HG03442 (cell line): ENCODE data around the gene MPST.

Experiments
- ATAC-seq: cut with Tn5 transposase; IDR thresholded peaks from one replicate; pipeline ENCODE4 v1.9.1; 2021; ENCODE audit warnings: mild to moderate bottlenecking, moderate library complexity; ENCODE audit not compliant: unreplicated experiment

Gene MPST

GRCh38 chr22:37021710-37022482 lies 2.4 kb downstream of the MPST start:
- no peak for ATAC-seq

DNA sequence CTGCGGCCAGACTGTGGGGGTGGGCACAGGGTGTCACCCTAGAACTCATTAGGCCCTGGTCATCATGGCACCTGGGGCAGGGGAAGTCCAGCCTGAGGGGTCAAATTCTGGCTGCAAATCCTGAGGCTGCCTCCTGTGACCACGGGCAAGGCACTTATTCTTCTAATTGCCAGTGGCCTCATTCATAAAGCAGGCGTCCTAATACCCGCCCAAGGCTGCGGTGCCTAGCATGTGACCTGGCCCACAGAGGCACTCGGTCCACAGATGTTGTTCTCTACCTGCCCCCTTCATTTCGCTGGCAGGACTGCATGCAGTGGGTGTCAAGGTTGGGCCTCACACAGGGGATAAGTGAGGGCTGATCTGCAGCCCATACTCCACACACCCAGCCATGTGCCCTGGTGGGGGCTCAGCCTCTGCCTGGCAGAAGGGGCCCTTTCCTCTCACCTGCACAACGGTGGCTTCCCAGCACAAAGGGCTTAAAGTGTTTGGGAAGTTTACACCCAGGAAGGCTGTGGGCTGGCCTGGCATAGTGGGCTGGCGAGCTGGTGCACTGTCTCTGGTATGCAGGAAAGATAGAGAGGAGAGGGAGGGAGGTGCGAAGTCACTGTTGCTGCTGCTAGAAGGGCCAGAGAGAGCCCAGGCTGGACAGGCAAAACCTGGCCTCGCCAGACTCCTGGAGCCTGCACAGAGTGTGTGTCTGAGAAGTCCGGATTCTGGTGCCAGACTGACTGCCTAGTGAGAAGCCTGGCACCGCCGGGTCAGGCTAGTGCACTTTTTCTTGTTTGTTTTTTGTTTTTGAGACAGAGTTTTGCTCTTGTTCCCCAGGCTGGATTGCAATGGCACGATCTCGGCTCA lies 3.2 kb downstream of the MPST start:
- no peak for ATAC-seq

- no peak for ATAC-seq
Observed at GRCh38 chr22:37023743-37024338, 4.3 kb downstream of the MPST start.

DNA sequence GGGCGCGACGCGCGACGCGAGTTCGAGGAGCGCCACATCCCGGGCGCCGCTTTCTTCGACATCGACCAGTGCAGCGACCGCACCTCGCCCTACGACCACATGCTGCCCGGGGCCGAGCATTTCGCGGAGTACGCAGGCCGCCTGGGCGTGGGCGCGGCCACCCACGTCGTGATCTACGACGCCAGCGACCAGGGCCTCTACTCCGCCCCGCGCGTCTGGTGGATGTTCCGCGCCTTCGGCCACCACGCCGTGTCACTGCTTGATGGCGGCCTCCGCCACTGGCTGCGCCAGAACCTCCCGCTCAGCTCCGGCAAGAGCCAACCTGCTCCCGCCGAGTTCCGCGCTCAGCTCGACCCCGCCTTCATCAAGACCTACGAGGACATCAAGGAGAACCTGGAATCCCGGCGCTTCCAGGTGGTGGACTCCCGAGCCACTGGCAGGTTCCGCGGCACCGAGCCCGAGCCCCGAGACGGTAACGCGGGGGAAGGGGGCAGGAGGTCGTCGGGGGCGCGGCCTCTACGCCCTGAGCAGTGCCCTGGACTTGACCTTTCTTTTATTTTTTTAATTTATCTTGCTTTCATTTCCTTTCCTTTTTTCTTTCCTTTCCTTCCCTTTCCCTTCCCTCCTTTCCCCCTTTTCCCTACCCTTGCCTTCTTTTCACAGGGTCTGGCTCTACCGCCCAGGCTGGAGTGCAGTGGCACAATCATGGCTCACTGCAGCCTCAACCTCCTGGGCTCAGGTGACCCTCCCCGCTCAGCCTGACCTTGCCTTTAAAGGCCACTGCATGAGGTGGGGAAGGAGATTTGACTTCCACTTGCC lies 5.0 kb downstream of the MPST start:
- no peak for ATAC-seq

DNA sequence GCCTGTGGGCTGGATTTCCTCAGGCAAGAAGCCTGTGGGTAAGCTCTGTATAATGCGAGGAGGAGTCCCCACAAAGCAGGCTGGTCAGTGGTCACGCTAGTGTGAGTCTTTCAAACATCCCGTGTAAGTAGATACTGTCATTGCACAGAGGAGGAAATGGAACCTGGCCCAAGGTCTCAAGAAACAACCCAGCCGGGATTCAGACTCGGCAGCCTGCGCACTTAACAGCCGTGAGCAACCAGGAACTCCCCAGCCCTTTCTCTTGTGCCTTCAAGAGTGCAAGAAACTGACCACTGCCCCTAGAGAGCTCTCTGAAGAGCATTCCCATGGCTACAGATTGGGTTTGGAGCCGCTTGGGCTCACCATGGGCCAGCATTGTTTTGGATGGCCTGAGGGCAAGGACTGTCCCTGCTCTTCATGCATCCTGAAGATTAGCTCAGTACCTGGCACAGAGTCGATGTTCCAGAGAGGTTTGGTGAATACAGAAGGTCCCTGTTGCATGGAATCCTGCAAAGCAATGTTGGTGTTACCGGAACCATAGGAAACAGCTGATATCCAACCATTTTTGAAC lies 6.0 kb downstream of the MPST start:
- no peak for ATAC-seq

GRCh38 chr22:37026325-37026724 lies 6.8 kb downstream of the MPST start:
- no peak for ATAC-seq

DNA sequence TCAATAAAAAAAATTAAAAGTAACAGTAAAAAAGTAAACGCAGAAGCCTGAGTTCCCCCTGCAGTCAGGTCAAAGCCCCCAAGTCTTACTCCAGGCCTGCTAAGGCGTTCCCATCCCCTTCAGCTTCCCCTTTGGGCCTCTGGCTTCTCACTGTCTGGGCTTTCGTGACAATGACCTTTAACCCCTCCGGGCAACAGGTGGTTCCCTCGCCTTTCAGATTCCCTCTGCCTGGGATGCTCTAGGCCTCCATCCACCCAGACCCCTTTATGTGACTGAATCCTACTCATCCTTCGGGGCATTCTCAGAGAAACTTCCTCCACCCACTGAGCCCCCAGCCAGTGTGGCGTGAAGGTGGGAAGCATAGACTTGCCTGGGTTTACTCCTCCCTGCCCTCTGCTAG lies 8.0 kb downstream of the MPST start:
- no peak for ATAC-seq

GRCh38 chr22:37028692-37029674 lies 9.4 kb downstream of the MPST start:
- no peak for ATAC-seq

GRCh38 chr22:37030560-37031281 lies 11.2 kb downstream of the MPST start:
- no peak for ATAC-seq

GRCh38 chr22:37032134-37032534 lies 12.6 kb downstream of the MPST start:
- no peak for ATAC-seq

DNA sequence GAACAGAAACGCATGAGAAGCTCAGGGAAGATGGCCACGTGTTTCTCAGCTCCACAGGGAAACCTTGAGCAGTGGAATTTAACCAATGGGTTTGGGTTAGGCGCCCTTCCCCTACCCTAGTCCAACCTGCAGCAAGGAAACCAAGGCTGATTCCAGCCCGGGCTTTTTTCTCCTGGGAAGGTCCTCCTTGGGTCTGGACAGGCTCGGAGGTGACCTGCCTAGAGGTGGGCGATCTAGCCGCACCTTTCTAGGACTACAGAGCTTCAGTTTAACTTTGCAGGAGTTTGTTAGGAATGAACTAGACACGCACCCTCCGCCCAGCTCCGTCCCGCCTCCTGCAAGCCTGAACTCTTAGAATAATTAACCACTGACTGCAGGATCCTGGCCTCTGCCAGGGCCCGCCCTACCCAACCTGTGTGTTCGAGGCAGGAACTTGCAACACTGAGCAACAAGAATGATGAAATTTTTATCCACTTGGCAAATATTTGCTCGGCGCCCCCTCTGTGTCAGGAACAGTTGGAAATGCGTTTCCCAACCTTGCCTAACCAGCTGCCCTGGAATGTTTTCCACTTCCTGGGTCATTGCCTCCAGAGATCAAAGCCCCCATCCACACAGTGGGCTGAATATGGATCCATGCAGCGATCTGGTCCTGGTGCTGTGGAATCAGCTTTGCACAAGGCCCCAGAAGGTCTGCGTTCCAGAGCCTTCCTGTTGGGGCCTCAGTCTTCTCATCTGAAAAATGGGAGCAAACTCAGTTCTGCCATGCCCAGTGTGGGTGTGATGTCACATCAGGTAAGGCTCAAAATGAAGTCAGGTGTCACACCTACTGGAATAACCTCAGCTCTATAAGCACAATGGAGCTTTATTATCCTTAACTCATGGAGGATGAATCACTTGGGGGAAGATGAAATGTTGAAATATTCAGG lies 13.3 kb downstream of the MPST start:
- no peak for ATAC-seq

GRCh38 chr22:37033605-37034430 lies 14.3 kb downstream of the MPST start:
- ATAC-seq, result no peak

GRCh38 chr22:37036655-37037377 lies 17.3 kb downstream of the MPST start:
- no peak for ATAC-seq

- no peak for ATAC-seq
Observed at GRCh38 chr22:37037669-37038068, 18.1 kb downstream of the MPST start.

DNA sequence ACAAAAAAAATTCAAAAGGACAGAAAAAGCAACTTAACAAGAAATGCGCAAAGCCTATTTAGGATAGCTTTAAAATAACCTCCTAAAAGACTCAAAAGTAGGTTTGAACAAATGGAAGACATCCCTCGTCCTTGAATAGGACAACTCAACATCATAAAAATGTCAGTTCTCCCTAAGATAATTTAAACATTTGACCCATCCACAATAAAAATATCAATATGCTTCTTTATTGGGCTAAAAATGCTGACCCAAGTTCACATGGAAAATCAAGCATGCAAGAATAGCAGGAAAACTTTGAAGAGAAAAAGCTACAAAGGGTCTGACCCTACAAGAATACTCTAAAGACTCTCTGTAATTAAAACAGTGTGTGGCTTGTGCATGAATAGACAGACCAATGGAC lies 19.9 kb downstream of the MPST start:
- no peak for ATAC-seq

GRCh38 chr22:37043209-37043827 lies 23.8 kb downstream of the MPST start:
- no peak for ATAC-seq
